SK-N-MC (cell line): ENCODE data around the gene ACCS.

Experiments used
- EZH2 ChIP-seq: fragments of 200-600 bp; sonication (generic); IDR thresholded peaks from one replicate; pipeline ENCODE4 v1.6.1; 2017; ENCODE audit warnings: antibody characterized with exemption
- FOXP2 ChIP-seq: optimal IDR thresholded peaks from 2 replicates; pipeline ENCODE3; 2011; ENCODE audit warnings: mild to moderate bottlenecking, moderate library complexity; ENCODE audit not compliant: insufficient read depth; ENCODE audit errors: extremely low read length, control extremely low read depth
- POLR2AphosphoS5 ChIP-seq: IDR thresholded peaks from 2 replicates; pipeline ENCODE4 v1.6.1; 2012; ENCODE audit warnings: mild to moderate bottlenecking, low read depth, low read length, borderline replicate concordance

DNA sequence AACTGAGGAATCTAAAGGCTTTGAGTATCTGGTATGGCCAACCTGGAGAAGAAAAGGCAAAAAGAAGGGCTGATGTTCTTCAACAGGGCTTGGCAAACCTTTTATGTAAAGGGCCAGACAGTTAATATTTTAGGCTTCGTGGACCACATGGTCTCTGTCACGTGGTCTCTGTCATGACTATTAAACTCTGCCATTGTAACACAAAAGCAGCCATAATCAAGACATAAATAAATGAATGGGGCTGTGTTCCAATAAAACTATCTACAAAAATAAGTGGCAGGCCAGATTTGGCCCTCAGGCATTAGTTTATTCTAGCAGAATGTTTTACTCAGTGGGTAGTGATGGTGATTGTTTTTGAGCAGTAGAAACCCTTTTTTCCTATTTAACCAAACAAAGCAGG is 18.8 kb upstream of the ACCS start:
- TF ChIP-seq EZH2 (no peak), POLR2AphosphoS5 (no peak), FOXP2 (no peak)
